Kidney (tissue), 14 donors: Measurements from ENCODE around the gene LOXL1. TPM values are rescaled to one million over a fixed set of nuclear protein-coding genes. Genes with fewer than 3 reads are reported as not detected.

Experiments used
- DNase-seq, 5 donors: peaks; one replicate each; pipeline ENCODE4 v3.0.0-alpha.2; 2013 to 2020
- FAIRE-seq: peaks from 2 replicates; lab custom pipeline; 2012; peaks lifted over from hg19 to GRCh38; lab: Jason Lieb, UNC
- H3K27ac ChIP-seq, 2 donors: one replicate each; pipeline ENCODE4 v1.7.0; 2013; ENCODE audit warnings: low read depth in 2 of 2, low read length in 2 of 2, inconsistent platforms in 1 of 2
- H3K27me3 ChIP-seq: one replicate; pipeline ENCODE4 v1.7.1; 2013; ENCODE audit warnings: low read length, inconsistent platforms; ENCODE audit not compliant: control insufficient read depth, insufficient read depth
- H3K36me3 ChIP-seq, 3 donors: one replicate each; pipeline versions ENCODE4 v1.7.0 to v1.7.1; 2013; ENCODE audit warnings: low read length in 3 of 3, control low read depth in 1 of 3, inconsistent platforms in 1 of 3; ENCODE audit not compliant: insufficient read depth in 3 of 3, control insufficient read depth in 2 of 3
- H3K4me1 ChIP-seq, 3 donors: one replicate each; pipeline versions ENCODE4 v1.7.0 to v1.7.1; 2013; ENCODE audit warnings: low read length in 3 of 3, inconsistent platforms in 1 of 3, low read depth in 1 of 3; ENCODE audit not compliant: control insufficient read depth in 2 of 3, insufficient read depth in 2 of 3
- H3K4me3 ChIP-seq, 3 donors: one replicate each; pipeline versions ENCODE4 v1.7.0 to v1.8.1; 2013; ENCODE audit warnings: low read length in 3 of 3, control low read depth in 1 of 3, inconsistent platforms in 1 of 3
- H3K9ac ChIP-seq, 3 donors: one replicate each; pipeline versions ENCODE4 v1.7.0 to v1.7.1; 2013; ENCODE audit warnings: low read length in 3 of 3, control low read depth in 1 of 3, inconsistent platforms in 1 of 3
- H3K9me3 ChIP-seq, 3 donors: one replicate each; pipeline versions ENCODE4 v1.7.0 to v1.7.1; 2013; ENCODE audit warnings: low read length in 3 of 3, control low read depth in 1 of 3, inconsistent platforms in 1 of 3; ENCODE audit not compliant: control insufficient read depth in 2 of 3, insufficient read depth in 1 of 3
- intact Hi-C: fragments of 100-400 bp; cut with DNase I; formaldehyde crosslinking; loops from one replicate; pipeline ENCODE4 v1.11.1; 2022
- polyA plus RNA-seq: library from polyadenylated mRNA; stranded (reverse); fragments of 350-450 nt; fragmentation: Illumina TruSeq; extraction: RNeasy Lipid Tissue Mini Kit (QIAGEN cat#74804); gene quantifications from one replicate; pipeline ENCODE4 v1.2.3, GENCODE V29; 2014; ENCODE audit warnings: low read depth, low replicate concordance; ENCODE audit not compliant: insufficient read depth
- total RNA-seq: library from RNA; stranded (reverse); fragmentation: NEBNext Ultra II Directional; extraction: Animal tissue kit (Norgen Biotek cat#: 25700); gene quantifications from one replicate; pipeline ENCODE4 v1.2.1, GENCODE V29; 2021
- TF ChIP-seq, protein P1 (sequence below): IDR thresholded peaks from 3 replicates; pipeline ENCODE4 v1.5.1; 2012; ENCODE audit warnings: mild to moderate bottlenecking, moderate library complexity, borderline replicate concordance; ENCODE audit not compliant: insufficient read depth; ENCODE audit errors: extremely low read depth
- donor health status: control.
- donor health status: control.
- donor health status: control.
- donor health status: control.
- donor health status: control.
- donor health status: DM: yes; HTN: yes; CAD: no.
- donor health status: Normal renal cell carcinoma (clear cell type).

The LOXL1 gene
- total and polyA plus RNA-seq, 2 donors from 2014 or later: 33.2 to 35.1 TPM

DNA sequence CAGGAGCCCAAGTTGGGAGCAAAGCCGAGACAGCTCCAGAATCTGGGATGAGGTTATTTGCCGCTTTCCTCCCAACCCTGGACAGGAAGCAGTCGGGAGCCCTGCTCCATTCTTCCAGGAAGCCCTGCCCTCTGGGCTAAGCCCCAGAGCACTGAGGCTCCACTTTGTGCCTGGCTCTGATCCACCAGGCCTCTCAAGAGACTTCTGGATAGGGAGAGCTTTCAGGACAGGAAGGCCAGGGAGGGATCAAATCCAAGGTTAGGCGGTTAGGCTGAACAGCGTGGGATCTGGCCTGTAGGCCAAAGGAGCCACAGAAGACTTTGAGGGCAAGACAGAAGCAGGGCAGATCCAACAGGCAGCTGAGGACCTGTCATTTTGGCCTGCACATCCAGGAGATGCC lies 65.0 kb downstream of the LOXL1 start:
- Histone ChIP-seq H3K9me3 (no peaks in the 10 kb centered on the region), H3K4me1 (peaks cover 0 to 36% (median 16%) of the 10 kb centered on the region in 3 donors), H3K27me3 (no peaks in the 10 kb centered on the region), H3K27ac (peak overlapping the region; percentile 51 to 59), H3K4me3 (peak overlapping the region; percentile 51 to 68 (median 62)), H3K9ac (peak overlapping the region in 2 of 3 donors; percentile 57 to 67), H3K36me3 (no peaks in the 10 kb centered on the region)
- FAIRE-seq (no peak), DNase-seq (peak in 1 of 5 donors; percentile 93)
- intact Hi-C loops: no loop called here
- TF ChIP-seq, protein P1, sequence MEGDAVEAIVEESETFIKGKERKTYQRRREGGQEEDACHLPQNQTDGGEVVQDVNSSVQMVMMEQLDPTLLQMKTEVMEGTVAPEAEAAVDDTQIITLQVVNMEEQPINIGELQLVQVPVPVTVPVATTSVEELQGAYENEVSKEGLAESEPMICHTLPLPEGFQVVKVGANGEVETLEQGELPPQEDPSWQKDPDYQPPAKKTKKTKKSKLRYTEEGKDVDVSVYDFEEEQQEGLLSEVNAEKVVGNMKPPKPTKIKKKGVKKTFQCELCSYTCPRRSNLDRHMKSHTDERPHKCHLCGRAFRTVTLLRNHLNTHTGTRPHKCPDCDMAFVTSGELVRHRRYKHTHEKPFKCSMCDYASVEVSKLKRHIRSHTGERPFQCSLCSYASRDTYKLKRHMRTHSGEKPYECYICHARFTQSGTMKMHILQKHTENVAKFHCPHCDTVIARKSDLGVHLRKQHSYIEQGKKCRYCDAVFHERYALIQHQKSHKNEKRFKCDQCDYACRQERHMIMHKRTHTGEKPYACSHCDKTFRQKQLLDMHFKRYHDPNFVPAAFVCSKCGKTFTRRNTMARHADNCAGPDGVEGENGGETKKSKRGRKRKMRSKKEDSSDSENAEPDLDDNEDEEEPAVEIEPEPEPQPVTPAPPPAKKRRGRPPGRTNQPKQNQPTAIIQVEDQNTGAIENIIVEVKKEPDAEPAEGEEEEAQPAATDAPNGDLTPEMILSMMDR: no peak

DNA sequence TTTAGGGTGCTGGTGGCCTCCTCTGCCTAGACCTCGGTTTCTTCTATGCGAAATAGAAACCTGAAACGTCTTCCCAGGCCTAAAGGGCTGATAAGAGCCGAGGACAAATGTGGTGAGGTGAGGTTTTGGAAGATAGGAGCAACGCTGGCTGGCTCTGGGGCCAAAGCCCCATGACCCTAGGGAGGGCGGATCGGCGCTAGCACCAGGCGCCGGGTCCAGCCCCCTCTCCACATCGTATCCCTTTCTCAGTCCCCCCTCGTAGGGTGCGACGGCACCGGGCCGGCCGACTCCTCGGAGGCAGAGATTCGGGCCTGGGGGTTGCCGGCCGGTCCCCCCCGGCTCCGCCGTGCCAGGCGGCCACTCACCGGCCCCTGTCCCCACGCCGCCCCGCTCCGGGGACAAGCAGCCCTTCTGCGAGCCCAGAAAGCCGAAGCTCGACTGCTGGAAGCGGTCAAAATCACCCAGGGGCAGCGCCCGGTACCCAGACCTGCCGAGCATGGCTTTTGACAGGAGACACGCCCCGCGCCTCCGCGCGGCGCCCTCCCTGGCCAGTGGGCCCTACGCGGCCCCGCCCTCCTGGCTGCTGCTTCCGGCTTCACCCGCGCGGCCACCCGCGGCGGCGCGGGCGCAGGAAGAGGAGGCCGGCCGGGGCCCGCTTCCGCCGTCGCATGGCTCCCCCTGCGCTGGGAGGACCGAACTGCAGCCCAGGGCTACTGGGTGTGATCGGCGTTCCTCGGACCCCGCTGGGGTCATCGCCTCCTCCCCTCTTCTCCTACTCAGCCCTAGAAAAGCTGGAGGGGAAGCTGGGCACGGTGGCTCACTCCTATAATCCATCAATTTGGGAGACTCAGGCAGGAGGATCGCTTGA lies 65.7 kb downstream of the LOXL1 start, which contains the start of gene STOML1:
Gene STOML1, minus strand, starts transcription at position 570 of the 868 bp plus-strand sequence. Its CDS starts 72 bp downstream, at position 498.
- TF ChIP-seq, protein P1: peak; percentile 82
- DNase-seq (peak; percentile 93 to 97 (median 96)), FAIRE-seq (no peak)
- H3K4me1 ChIP-seq: peaks cover 0 to 33% (median 14%) of the 10 kb centered on the region in 3 donors
- H3K36me3 ChIP-seq: no peaks in the 10 kb centered on the region
- peak within 1 kb of the TSS in 2 of 3 donors; percentile 57 to 67 for H3K9ac ChIP-seq
- no peaks in the 10 kb centered on the region for H3K9me3 ChIP-seq
- intact Hi-C loops: no loop called here
- peak within 1 kb of the TSS; percentile 51 to 68 (median 62) for H3K4me3 ChIP-seq
- peak within 1 kb of the TSS; percentile 51 to 59 for H3K27ac ChIP-seq
- no peaks in the 10 kb centered on the region for H3K27me3 ChIP-seq

DNA sequence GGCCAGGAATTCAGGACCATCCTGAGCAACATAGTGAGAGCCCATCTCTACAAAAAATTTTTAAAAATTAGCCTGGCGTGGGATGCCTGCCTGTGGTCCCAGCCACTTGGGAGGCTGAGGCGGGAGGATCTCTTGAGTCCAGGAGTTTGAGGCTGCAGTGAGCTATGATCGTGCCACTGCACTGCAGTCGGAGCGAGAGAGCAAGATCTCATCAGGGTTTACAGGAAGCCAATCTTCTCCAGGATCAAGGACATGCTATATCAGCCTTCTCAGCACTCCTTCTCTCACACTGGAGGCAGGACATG lies 66.3 kb downstream of the LOXL1 start:
- H3K36me3 ChIP-seq: no peaks in the 10 kb centered on the region
- no peak for DNase-seq

More for the DNA sequence above, 66.3 kb downstream of the LOXL1 start:
- peaks cover 0 to 30% (median 9%) of the 10 kb centered on the region in 3 donors for H3K4me1 ChIP-seq
- H3K27ac ChIP-seq: no peak overlapping the region
- no peaks in the 10 kb centered on the region for H3K27me3 ChIP-seq
- intact Hi-C loops: no loop called here
- no peak for FAIRE-seq
- peak overlapping the region in 2 of 3 donors; percentile 30 to 39 for H3K4me3 ChIP-seq
- no peaks in the 10 kb centered on the region for H3K9me3 ChIP-seq
- H3K9ac ChIP-seq: no peak overlapping the region
- TF ChIP-seq, protein P1: no peak
